ENCODE data around the gene GFOD1.
A peak's percentile ranks its signal among the peaks of the same experiment; 100 is the strongest.
"Not testable (repeated sequence)": the region's sequence is repeated elsewhere in the genome, so short reads cannot be mapped to it uniquely, and the experiment has no call there.

The GFOD1 gene

GRCh38 chr6:13512900-13513299 lies 25.5 kb upstream of the GFOD1 start:
- in situ Hi-C loops (cut with MboI; ENCODE audit: low pct_unique_long_range_greater_than_20kb, low sequenced_read_pairs, unreplicated experiment): no loop called here
- no peak for TF ChIP-seq CTCF (IDR thresholded peaks at IDR 0.05; ENCODE audit: extremely low read depth, insufficient read depth, missing control alignments)
- no peak for DNase-seq (ENCODE audit: low spot score)

GRCh38 chr6:13511913-13512717 lies 24.7 kb upstream of the GFOD1 start:
- no peak for DNase-seq (ENCODE audit: low spot score)
- no peak for TF ChIP-seq CTCF (IDR thresholded peaks at IDR 0.05; ENCODE audit: extremely low read depth, insufficient read depth, missing control alignments)
- in situ Hi-C loops (cut with MboI; ENCODE audit: low pct_unique_long_range_greater_than_20kb, low sequenced_read_pairs, unreplicated experiment): no loop called here

GRCh38 chr6:13511141-13511571 lies 23.8 kb upstream of the GFOD1 start:
- in situ Hi-C loops (cut with MboI; ENCODE audit: low pct_unique_long_range_greater_than_20kb, low sequenced_read_pairs, unreplicated experiment): not testable (repeated sequence)

GRCh38 chr6:13510433-13510832 lies 23.0 kb upstream of the GFOD1 start:
- DNase-seq (ENCODE audit: low spot score); in situ Hi-C loops (cut with MboI; ENCODE audit: low pct_unique_long_range_greater_than_20kb, low sequenced_read_pairs, unreplicated experiment): not testable (repeated sequence)

More at GRCh38 chr6:13511141-13511571, 23.8 kb upstream of the GFOD1 start:
- DNase-seq (ENCODE audit: low spot score): not testable (repeated sequence)

- DNase-seq (ENCODE audit: low spot score): peak; percentile 52
- in situ Hi-C loops (cut with MboI; ENCODE audit: low pct_unique_long_range_greater_than_20kb, low sequenced_read_pairs, unreplicated experiment): no loop called here
- no peak for TF ChIP-seq CTCF (IDR thresholded peaks at IDR 0.05; ENCODE audit: extremely low read depth, insufficient read depth, missing control alignments)
Observed at GRCh38 chr6:13508711-13509705, 21.6 kb upstream of the GFOD1 start.

- no peak for DNase-seq (ENCODE audit: low spot score)
- in situ Hi-C loops (cut with MboI; ENCODE audit: low pct_unique_long_range_greater_than_20kb, low sequenced_read_pairs, unreplicated experiment): no loop called here
- no peak for TF ChIP-seq CTCF (IDR thresholded peaks at IDR 0.05; ENCODE audit: extremely low read depth, insufficient read depth, missing control alignments)
Observed at GRCh38 chr6:13507306-13507860, 20.0 kb upstream of the GFOD1 start.

GRCh38 chr6:13505345-13505734 lies 17.9 kb upstream of the GFOD1 start:
- TF ChIP-seq CTCF (IDR thresholded peaks at IDR 0.05; ENCODE audit: extremely low read depth, insufficient read depth, missing control alignments): no peak
- in situ Hi-C loops (cut with MboI; ENCODE audit: low pct_unique_long_range_greater_than_20kb, low sequenced_read_pairs, unreplicated experiment): no loop called here
- no peak for DNase-seq (ENCODE audit: low spot score)
